GDM1 (cell line): ENCODE data around the gene ARHGAP4.

Source experiments
- DNase-seq: peaks from one replicate; lab custom pipeline; 2025; lab: John Stamatoyannopoulos, UW

ARHGAP4 gene

DNA sequence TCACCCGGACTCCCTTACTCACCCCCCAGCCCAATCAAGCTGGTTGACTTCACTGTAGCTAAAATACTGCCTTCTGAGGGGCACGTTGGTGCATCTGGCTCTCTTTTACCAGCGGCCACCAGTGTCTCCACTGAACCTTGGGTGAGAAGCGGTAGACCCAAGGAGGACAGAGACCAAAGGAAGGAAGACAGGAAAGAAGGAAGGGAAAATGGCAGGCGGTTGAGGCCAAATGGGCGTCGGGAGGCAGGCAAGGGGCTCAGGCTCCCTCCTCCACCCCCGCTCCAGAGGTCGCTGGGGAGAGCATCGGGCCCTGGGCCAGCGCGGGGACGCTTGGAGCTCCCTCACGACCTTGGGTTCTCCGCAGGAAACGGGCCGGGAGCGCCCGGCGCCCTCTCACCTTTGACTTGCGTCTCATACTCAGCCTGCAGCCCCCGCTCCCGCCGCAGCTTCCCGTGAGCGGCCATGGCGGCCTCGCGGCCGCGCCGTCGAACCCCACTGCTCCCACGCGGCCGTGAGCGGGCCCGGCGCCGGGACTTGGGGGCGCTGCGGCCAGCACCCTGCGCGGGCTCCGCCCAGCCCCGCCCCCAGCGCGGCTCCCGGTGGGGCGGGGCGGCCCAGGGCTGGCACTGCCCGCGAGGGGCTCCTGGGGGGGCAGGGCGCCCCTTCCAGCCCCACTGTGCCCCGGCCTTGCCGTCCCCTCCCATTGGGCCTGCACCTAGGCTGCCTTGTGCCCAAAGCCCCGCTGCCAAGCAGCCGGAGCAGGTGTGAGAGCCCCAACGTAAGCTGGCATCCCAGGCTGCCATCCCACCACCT, at the start of gene ARHGAP4:
TSS of gene ARHGAP4 (minus strand) at position 526 of the 813 bp plus-strand sequence. CDS start at position 464, 62 bp downstream.
- peak; percentile 64 for DNase-seq

DNA sequence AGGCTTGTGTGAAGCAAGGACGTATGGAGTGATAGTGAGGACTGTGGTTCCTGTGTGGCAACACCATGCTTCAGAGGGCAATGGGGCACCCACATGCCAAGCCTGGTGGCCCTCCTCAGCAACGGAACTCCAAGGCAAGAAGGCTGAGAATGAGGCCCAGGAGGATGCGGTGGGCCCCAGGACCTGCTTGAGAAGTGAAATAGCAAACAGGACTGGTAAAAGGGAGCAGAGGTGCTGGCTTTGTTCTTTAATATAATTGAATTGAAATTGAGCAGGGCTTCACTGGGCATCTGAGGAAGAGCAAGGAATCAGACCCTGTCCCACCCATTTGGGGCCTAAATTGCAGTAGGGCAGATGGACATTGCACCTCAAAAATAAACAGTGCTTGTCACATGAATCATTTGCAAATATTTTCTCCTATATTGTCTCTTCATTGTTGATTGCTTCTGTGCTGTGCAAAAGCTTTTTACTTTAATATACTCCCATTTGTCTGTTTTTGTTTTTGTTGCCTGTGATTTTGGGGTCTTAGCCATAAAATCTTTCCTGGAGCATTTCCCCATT, 48.7 kb upstream of the ARHGAP4 start:
- no peak for DNase-seq

DNA sequence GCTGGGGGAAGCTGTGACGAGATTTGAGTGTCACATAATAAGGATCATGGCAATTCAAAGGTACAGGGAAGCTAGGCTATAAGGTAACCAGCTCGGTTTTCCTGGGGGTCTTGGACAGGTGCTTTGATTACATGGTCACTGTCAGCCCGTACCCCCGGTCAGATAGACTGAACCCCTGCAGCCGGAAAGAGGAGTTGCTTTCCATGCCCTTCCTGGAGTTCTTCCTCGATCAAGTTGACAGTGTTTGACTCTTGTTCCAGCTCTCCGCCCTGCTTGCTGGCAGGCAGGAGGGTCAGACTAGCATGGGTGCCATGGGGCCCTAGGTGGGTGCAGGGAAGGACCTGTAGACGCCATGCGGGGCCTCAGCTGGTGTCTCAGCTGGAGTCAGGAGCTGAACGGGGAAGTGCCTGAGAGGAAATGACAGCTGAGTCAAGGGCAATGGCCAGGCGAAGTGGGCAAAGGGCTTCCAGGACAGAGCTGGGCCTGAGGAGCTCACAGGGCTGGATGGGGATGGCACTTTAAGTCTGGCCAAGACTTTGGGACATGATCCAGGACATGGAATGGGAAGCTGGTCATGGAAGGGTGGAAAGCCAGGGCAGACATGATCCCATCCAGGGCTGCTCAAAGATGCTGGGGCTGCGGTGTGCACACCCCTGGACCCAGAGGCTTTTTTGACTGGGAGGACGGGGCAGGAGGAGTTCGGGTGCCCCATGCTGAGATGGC, 48.1 kb upstream of the ARHGAP4 start:
- no peak for DNase-seq

DNA sequence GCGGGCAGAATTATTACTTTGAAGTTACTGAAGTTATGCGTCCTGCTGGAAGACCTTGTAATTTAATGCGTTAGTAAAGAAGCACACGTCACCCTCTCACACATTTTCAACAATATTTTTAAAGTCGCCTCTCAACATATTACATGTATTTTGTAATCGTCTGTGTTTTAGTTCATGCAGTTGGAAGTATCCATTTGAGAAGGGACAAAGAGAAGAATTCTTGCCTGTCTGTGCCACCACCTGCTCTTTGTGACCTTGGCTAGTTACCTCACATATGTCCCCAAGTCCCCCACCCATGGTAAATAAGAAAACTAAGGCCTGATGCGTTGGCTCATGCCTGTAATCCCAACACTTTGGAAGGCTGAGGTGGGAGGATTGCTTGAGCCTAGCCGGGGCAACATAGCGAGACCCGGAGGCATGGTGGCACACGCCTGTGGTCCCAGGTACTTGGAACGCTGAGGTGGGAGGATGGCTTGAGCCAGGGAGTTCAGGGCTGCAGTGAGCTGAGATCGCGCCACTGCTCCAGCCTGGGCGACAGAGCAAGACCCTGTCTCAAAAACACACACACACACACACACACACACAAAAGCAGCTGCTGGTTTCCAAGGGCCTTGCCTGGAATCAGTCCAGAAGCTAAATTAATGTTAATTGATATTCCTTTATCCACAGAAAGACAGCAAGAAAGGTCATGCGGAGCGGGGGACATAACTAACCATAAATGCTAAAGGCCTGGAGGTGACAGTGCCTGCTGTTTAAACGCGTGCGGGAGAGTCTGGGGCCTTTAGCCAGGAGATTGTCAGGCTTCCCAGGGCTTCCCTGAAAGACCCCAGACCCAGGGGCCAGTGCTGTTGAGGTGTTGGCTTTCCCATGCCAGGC, 47.3 kb upstream of the ARHGAP4 start:
- no peak for DNase-seq

DNA sequence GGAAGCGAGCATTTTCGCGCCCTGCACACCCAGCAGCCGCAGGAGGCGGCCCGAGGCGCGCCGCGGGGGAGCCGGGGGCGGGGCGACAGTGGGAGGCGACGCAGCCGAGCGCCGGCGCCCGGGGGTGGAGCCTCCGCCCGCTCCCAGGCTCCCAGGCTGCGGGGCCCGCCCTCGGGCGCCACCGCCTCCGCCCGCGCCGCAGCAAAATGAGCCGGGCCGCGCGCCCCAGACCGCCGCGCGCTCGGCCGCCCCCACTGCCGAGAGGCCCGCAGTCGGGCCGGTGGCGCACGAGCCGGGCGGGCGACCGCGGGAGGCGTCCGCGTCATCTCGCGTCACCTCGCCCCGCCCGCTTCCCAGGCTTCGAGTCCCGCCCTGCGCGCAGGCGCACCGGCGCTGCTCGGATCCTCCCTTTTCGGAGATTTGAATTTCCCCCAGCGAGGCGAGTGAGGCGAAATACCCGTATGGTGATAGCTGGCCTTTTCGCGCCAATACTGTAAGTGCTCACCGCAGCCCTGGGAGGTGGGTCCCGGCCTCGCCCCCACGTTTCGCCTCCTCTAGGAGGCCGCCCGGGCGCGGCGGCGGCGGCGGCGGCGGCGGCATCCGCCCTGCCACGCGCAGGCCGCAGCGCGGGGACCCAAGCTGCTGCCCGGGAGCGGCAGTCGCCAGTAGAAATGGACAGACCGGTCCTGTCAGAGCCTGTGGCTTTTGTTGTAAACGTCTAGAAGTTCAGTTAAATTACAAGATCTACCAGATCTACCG, 46.5 kb upstream of the ARHGAP4 start, which contains the start of gene TMEM187:
TSS of gene TMEM187 (plus strand) at position 387 of the 759 bp plus-strand sequence. CDS start 9,309 bp downstream, outside the sequence.
- peak; percentile 86 for DNase-seq

DNA sequence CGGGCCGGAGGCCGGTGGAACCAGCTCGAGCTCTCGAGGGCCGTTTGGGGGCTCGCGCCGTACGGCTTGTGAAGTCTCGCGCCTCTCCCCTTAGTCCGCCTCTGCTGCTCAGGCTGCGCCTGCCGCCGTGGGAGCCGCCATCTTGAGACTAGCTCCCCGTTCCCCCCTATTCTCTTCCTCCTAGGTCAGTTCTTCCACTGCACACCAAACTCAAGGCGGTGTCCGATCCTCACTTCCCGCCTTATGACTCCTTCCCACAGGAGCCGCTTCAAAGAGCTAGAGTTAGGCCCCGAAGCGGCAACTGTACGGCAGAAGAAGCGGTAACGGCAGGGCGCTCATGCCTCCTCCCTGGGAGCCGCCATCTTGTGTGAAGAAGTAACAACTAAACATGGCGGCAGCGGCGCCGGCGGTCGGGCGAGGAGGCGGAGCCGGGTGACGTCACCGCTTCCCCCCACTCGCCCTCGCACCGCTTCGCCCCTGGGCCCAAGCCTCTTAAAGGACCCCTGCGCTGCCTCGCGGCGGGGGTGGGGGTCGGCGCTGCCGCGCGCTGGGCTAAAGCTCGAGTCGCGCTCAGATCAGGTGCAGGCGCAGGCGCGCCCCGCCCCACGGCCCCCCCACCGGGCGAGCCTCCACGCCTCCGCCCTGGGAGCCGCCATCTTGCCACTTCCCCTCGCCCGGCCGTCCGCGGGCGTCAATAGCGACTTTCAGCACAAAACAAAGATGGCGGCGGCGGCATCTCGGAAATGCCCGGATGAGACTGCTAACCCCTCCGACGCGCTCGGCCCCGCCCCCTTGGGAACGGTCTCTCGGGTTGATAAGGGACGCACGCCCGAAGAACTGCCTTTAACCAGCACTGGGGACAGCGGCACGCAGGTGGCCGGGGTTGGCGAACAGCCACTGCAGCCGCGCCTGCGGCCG, 45.6 kb upstream of the ARHGAP4 start, which contains the start of gene HCFC1:
TSS of gene HCFC1 (minus strand) at position 369 of the 918 bp plus-strand sequence. CDS start 978 bp downstream, outside the sequence.
- DNase-seq, result peak; percentile 92

DNA sequence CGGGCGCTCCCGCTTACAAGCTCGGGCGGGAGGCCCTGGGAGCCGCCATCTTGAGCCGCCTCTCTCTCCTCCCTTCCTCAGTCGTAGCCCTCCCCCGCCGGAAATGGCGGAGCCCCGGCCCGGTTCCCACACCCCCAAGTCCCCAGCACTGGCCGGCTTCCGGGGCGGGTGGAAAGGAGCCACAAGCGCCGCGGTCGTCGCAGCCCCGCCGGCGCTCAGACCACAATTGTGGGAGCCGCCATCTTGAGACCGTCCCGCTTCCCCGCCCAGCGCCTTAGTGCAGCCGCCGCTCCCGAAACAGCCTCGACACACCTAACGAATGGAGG, 45.0 kb upstream of the ARHGAP4 start:
- DNase-seq, result peak; percentile 68

DNA sequence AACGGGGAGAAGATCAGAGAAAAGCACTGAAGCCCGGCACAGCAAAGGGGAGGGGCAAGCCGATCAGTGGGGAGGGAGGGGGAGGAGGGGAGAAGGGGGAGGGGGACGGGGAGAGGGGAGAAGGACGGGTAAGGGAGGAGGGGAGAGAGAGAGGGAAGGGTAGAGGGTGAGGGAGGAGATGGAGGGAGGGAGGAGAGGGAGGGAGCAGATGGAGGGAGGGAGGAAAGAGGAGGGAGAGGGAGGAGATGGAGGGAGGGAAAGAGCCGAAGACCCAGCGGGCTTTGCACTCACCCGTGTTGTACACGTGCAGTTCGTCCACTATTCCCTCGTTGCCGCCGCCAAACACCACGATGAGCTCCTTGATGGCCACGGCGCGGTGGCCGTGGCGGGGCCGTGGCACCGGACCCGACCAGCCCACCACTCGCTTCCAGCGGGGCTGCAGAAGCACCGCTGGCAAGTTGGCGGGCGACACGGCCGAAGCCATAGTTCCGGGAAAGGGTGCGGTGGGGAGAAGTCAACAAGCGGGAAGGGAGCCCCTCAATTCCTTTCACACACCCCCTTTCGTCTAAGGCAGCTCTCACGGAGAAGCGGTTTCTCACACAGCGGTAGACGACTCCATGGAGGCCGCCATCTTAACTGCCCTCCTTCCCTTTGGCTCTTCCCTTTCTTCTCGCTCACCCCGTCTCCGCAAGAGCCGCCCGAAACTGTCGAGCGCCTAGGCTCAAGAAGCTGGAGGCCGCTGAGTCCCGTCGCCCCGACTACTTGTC, 44.5 kb upstream of the ARHGAP4 start:
- DNase-seq, result no peak

DNA sequence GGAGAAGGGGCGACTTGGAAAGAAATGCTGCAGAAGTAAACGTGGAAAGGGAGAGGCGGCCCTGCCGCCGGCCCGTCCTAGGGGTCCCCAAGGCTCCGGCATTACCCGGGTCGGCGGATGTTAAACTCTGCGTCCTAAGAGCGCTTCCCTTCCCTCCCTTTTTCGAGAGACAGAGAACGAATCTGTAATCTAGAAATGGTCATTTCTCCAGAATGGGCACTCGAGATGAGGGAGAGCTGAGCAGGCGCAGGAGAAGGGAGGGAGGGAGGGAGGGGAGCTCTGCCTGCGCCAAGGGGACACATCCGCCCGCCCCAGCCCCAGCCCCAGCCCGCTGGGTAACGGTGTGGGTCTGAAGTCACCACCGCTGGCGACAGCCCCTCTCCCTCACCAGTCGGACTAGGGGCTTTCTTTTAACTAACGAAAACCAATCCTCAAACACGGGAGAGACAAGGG, 43.9 kb upstream of the ARHGAP4 start:
- DNase-seq, result no peak

DNA sequence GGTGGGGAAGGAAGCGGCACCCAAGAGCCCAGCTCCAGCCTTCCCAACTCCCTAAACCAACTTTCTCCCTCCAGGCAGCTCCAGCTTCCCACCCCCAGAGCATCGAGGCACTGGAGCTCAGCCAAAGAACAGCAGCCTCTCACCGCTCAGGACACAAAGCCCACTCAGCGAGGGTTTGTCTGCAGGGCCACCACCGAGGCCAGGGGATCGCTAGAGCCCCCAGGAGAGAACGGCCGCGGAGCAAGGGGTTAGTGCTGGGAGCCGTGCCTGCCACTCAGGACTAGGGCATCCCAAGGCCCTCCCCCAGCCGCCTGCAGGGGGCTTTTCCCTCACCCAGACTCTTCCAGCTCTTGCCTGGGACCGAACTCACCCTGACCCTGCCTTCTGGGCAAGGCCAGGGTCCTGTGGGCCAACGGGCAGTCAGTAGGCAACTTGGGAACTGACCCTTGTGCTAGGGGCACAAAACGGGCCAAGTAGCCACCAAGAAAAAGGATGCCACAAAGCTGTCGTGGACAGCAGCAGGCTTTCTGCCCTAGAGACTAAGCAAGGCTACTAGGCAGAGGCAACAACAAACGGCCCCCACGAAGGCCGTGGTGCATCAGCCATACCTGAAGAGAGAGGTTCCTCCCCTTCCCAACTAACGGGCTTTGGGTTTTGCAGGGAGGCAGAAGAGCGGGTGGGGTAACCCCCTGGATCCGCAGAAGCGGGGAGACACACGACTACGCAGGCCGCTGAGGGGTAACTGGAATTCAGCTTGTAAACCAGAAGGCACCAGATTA, 43.2 kb upstream of the ARHGAP4 start:
- DNase-seq, result no peak

DNA sequence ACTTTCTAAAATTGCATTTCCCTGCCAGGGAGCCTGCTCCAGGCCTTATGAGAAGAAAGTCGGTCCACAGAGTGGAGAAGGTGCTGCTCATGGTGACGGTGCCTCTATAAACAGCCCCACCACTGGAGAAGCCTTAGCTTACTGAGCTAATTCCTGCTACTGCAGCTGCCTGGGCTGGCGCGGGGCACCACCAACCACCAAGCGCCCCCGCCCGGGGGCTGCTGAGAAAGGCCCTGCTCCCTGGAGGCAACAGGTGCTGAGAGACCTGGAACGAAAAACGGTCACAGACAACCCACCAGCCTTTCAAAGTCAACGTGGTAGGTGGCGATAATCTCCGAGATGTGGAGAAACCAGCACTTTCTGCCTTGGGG, 42.7 kb upstream of the ARHGAP4 start:
- DNase-seq, result no peak

DNA sequence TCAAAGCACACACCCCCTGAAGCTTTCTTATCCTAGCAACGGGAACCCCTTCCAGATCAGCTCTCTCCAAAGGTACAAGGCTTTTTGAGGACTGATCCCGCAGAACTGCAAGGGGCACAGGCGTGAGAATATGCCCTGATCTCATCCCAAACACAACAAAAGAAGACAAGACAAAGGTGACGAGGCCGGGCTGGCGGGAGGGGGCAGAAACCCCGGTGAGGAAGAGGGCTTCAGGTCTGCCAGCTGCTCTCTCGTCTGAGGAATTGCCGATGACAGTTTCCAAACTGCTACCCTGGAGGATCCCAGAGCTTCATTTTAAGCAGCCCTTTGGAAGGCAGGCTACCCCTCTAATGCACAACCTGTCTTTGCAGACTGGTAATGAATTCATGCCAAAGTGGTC, 42.2 kb upstream of the ARHGAP4 start:
- no peak for DNase-seq

DNA sequence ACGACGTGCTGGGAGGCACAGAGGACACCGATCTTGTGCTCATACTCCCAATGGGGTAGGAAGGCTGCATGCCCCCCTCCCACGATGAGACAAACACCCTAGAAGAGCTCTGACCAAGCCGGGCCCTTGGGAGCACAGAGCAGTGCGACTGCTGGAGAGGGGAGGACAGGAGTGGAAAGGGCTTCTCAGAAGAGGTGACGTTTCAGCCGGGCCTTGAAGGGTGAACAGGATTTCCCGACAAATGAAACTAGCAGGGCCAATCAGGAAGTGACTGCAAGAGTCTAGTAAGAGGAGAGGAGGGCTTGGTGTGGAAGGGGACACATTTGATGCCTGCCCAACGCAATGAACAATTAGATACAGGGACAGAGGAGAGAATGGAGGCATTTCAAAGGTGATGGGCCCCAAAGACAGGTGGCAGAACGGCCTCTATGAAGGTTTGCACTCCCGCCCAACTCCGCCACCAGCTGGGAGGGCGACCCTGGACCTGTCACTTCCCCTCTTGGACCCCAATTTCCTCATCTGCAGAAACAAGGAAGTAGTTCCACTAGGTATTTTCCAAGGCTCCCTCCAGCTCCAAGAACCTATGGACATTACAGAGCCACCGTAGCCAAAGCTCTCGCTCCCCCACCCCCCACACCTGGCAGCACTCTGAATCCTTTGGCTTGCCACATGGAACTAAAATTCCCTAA, 41.6 kb upstream of the ARHGAP4 start:
- no peak for DNase-seq

DNA sequence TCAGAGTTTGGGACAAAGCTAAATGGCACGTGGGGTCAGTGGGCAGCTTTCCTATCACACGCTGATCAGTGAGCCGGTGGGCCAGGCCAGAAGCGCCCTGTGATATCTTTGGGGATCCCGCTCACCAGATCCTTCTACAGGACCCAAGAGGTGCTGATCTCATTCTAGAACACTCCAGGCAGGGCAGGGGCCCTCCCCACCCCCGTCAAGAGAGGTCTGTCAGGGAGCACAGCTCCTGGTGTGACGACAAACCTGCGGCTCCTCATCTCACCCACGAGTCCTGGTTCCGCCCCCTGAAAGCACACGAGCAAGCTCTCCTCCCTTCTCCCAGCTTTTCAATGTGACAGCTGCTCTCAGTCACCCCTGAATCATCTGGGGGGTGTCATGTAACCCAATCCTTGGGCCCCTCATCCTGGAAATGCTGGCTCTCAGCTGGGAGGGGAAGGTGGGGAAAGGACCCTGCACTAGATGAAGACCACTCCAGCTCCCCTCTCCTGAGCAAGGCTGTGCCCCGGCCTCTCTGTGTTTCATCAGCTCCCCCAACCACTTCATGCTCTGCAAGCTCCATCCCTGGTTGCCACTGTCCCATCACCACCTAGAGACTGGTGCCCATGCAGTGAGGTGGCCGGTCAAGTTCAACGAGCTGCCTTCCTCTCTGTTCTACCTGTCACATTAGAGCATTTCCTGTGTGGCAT, 40.9 kb upstream of the ARHGAP4 start:
- no peak for DNase-seq

DNA sequence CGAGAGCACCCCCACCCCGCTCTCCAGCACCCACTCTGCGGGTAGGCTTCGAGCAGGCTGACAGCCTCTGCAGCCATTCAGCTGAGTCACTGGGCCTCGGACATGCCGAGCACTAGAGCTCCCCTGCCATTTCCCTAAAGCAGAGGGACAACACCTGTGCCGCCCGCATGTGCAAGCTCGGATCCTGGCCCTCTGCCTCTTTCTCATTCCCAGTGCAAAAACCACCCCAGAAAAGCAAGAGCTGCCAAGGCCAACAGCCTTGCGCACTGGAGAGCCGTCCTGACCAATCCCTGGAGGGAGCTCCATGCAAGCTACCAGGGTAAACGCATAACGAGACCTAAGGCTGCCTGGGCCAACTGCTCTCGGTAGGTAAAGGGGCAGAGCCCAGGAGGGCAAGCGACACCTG, 40.2 kb upstream of the ARHGAP4 start:
- DNase-seq, result no peak

DNA sequence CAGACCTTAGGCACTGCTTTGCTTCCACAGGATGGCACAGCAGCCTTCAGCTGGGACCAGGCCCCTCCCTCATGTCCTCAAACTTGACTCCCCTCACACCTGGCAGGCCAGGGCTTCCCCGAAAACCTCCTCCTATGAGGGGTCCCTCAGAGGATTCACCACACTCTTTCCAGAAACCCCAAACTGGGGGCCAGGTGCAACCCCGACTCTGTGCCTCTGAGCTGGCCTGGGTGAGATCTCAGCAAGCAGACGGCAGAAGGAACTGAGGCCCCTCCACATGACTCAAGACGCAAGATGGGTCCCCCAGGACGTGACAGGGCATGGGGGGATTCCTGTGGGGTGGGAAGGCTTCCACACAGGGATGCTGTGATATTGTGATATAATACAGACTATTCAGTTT, 39.3 kb upstream of the ARHGAP4 start:
- no peak for DNase-seq

DNA sequence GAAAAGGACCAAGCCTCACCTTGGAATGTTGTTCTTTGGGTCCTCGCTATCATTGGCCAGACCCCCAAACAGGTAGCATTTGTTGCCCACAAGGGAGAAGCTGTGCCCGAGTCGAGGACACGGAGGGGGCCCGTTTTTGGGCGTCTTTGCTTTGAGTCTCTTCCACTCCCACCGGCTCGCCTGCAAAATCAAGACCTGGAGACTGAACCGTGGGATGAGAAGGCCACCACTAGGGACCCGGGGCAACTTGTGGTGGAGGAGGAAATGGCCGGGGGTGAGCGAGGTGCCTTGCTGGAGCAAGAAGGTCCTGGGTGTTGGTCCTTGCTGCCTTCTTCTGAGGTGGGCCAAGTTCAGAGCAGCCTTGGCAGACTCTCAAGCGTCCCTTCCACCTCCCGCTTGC, 38.0 kb upstream of the ARHGAP4 start:
- no peak for DNase-seq
